Heart left ventricle (tissue), 16 donors: ENCODE measurements around the gene AMOTL2. TPM values are rescaled to one million over a fixed set of nuclear protein-coding genes. Genes with fewer than 3 reads are reported as not detected.

Experiments
- ATAC-seq, 4 donors: fragments of 200-7000 bp; cut with Tn5 transposase; one replicate each; pipeline ENCODE4 v1.9.1; 2020 to 2022; ENCODE audit warnings: moderate library complexity in 4 of 4, mild to moderate bottlenecking in 3 of 4, moderate number of reproducible peaks in 1 of 4
- DNase-seq, 5 donors: peaks; one replicate each; pipeline ENCODE4 v3.0.0-alpha.2; 2020
- H3K27ac ChIP-seq, 12 donors: fragments of 200-600 bp; sonication (generic) in 4 of 12; one replicate each; pipeline versions ENCODE4 v1.5.0 to v1.8.0; 2016 to 2022; ENCODE audit warnings: mild to moderate bottlenecking in 2 of 12
- H3K27me3 ChIP-seq, 9 donors: fragments of 200-600 bp; sonication (generic) in 2 of 9; one replicate each; pipeline versions ENCODE4 v1.5.1 to v1.8.0; 2016 to 2022; ENCODE audit warnings: mild to moderate bottlenecking in 3 of 9
- H3K36me3 ChIP-seq, 9 donors: fragments of 200-600 bp; sonication (generic) in 2 of 9; one replicate each; pipeline versions ENCODE4 v1.5.0 to v1.8.0; 2018 to 2022; ENCODE audit warnings: mild to moderate bottlenecking in 2 of 9
- H3K4me1 ChIP-seq, 12 donors: fragments of 200-600 bp; sonication (generic) in 4 of 12; one replicate each; pipeline versions ENCODE4 v1.5.0 to v1.8.0; 2016 to 2022; ENCODE audit warnings: mild to moderate bottlenecking in 3 of 12
- H3K4me3 ChIP-seq, 12 donors: fragments of 200-600 bp; sonication (generic) in 4 of 12; one replicate each; pipeline versions ENCODE4 v1.5.0 to v1.8.0; 2017 to 2022; ENCODE audit warnings: mild to moderate bottlenecking in 9 of 12, moderate library complexity in 4 of 12
- H3K9me3 ChIP-seq, 12 donors: fragments of 200-600 bp; sonication (generic) in 4 of 12; one replicate each; pipeline versions ENCODE4 v1.5.0 to v1.8.0; 2016 to 2022; ENCODE audit warnings: mild to moderate bottlenecking in 1 of 12
- POLR2A ChIP-seq, 2 donors: fragments of 450-650 bp; IDR thresholded peaks; one replicate each; pipeline ENCODE4 v1.6.1; 2017; ENCODE audit warnings: antibody characterized with exemption in 2 of 2, mild to moderate bottlenecking in 2 of 2, moderate library complexity in 2 of 2
- WGBS, 4 donors: extraction: QIAGEN DNeasy Blood & Tissue Kit in 2 of 4; methylation state at CpG; one replicate each; pipeline versions ENCODE4 v1.1.5 to v1.1.7; 2013 to 2018; 5-methylcytosine and 5-hydroxymethylcytosine counted together
- intact Hi-C, 10 donors: fragments of 100-400 bp; cut with DNase I; formaldehyde crosslinking; loops; one replicate each; pipeline versions ENCODE4 v1.11.1 to v1.14.2; 2022
- polyA plus RNA-seq, 2 donors: library from polyadenylated mRNA; stranded (reverse); fragments of 200-250 nt; gene quantifications; one replicate each; pipeline ENCODE4 v1.2.3, GENCODE V29; 2013
- total RNA-seq, 9 donors: library from RNA; depleted of rRNA in 2 of 9; stranded (reverse); fragments of >200 nt in 2 of 9; fragmentation: NEBNext Ultra II Directional in 3 of 9; extraction: Animal tissue kit (Norgen Biotek cat#: 25700) in 3 of 9; gene quantifications; one replicate each; pipeline versions ENCODE4 v1.1.0 to v1.2.4, GENCODE V29; 2016 to 2023
- TF ChIP-seq, protein P1 (sequence below), 12 donors: fragments of 200-600 bp; sonication (generic) in 4 of 12; IDR thresholded peaks; one replicate each; pipeline versions ENCODE4 v1.5.0 to v1.8.0; 2018 to 2022; ENCODE audit warnings: antibody characterized with exemption in 12 of 12, mild to moderate bottlenecking in 5 of 12
- donor health status: ischemic (EF 13 %, LVEDD 7.1; RV severe dilation, severe dysfunction).
- donor health status: healthy with polysubstance abuse.
- donor health status: DM: no; HTN: yes; CAD: no.
- donor health status: DM: no; HTN: no; CAD: no.
- donor health status: ischemic (EF 25% LVEDD 6.9; RV normal size, moderate dysfunction).
- donor health status: ischemic (EF 25% LVEDD 5.7; RV mildly dilated, moderate dysfunction).
- donor health status: healthy.
- donor health status: DM: yes; HTN: yes; CAD: no.
- donor health status: ischemic (EF 35%, LVEDD 5.7; RV mildly dilated, moderate dysfunction).
- donor health status: nonischemic (EF 11% LVEDD 7.7; RV severe dilation, severe dysfunction).
- donor health status: DM: yes; HTN: yes; CAD: no.
- donor health status: PGD.
- donor health status: ischemic (EF 29% LVEDD 5.4; RV normal size, mild dysfunction).
- donor health status: nonischemic (EF 23%, LVEDD 6.1; RV moderate dilation, normal function).

The AMOTL2 gene
- total and polyA plus RNA-seq, 11 donors: 19.0 to 109 (median 48.9) TPM

DNA sequence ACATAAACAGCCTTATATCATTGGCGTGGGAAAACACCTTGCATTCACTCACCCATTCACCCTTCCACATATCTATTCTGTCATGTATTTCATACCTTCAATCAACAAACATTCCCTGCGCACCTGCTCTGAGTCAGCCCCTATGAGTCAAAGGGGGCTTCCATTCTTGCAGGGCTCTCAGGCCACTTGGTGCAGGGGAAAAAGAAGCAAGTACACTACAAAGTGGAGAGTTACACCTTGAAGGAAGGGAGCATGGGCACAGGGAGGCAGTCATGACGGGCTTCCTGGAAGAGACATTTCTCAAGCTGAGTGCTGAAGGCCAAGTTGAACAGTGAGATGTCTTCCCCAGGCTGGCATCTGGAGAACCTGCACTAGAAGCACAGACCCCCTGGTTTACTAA lies 4.6 kb upstream of the AMOTL2 start:
- DNase-seq (no peak), ATAC-seq (no peak)
- H3K27ac ChIP-seq: no peak overlapping the region
- no peaks in the 10 kb centered on the region for H3K36me3 ChIP-seq
- 84 to 96% (median 88%) methylated on average over 3 of the region's 3 CpGs for WGBS, 4 donors
- peaks cover 0 to 9% (median 0%) of the 10 kb centered on the region in 12 donors for H3K9me3 ChIP-seq
- peaks cover 0 to 26% (median 16%) of the 10 kb centered on the region in 12 donors for H3K4me1 ChIP-seq
- TF ChIP-seq, protein P1, sequence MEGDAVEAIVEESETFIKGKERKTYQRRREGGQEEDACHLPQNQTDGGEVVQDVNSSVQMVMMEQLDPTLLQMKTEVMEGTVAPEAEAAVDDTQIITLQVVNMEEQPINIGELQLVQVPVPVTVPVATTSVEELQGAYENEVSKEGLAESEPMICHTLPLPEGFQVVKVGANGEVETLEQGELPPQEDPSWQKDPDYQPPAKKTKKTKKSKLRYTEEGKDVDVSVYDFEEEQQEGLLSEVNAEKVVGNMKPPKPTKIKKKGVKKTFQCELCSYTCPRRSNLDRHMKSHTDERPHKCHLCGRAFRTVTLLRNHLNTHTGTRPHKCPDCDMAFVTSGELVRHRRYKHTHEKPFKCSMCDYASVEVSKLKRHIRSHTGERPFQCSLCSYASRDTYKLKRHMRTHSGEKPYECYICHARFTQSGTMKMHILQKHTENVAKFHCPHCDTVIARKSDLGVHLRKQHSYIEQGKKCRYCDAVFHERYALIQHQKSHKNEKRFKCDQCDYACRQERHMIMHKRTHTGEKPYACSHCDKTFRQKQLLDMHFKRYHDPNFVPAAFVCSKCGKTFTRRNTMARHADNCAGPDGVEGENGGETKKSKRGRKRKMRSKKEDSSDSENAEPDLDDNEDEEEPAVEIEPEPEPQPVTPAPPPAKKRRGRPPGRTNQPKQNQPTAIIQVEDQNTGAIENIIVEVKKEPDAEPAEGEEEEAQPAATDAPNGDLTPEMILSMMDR (IDR thresholded peaks at IDR 0.05): no peak
- TF ChIP-seq POLR2A (IDR thresholded peaks at IDR 0.05): no peak
- intact Hi-C loops: loop anchor here (1.0 to 10.0 kb wide), 10 partner anchors 67 to 182 kb away; no protein-coding TSS in a partner anchor
- no peak overlapping the region for H3K4me3 ChIP-seq
- peaks cover 0 to 12% (median 0%) of the 10 kb centered on the region in 9 donors for H3K27me3 ChIP-seq

DNA sequence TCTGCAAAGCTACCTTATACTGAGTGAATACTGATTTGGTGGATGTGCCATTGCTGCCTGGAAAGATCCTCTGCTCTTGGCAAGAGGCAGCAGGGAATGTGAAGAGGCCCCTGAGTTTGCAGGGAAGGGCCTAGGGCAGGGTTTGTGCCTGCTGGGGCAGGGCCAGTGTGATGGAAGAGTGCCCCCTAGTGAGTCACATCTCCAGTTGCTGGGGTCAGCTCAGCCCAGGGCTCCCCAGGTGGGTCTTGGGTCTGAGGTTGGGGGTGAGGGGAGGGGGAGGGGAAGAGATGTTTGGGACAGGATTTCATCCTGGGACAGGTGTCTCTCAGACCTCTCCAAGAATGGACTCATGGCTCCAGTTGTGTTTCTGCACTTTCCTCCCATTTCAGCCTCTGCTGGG lies 4.1 kb upstream of the AMOTL2 start:
- H3K4me1 ChIP-seq: peaks cover 0 to 26% (median 16%) of the 10 kb centered on the region in 12 donors
- ATAC-seq (peak; percentile 24 to 41 (median 30)), DNase-seq (peak in 4 of 5 donors; percentile 67 to 76 (median 72))
- H3K36me3 ChIP-seq: no peaks in the 10 kb centered on the region
- intact Hi-C loops: loop anchor here (1.0 to 10.0 kb wide), 10 partner anchors 66 to 181 kb away; no protein-coding TSS in a partner anchor
- peaks cover 0 to 15% (median 0%) of the 10 kb centered on the region in 9 donors for H3K27me3 ChIP-seq
- peak overlapping the region in 2 of 12 donors; percentile 5 to 35 for H3K27ac ChIP-seq
- H3K4me3 ChIP-seq: no peak overlapping the region
- TF ChIP-seq, protein P1 (IDR thresholded peaks at IDR 0.05): peak; percentile 31 to 80 (median 62)
- TF ChIP-seq POLR2A (IDR thresholded peaks at IDR 0.05): no peak
- peaks cover 0 to 9% (median 0%) of the 10 kb centered on the region in 12 donors for H3K9me3 ChIP-seq

DNA sequence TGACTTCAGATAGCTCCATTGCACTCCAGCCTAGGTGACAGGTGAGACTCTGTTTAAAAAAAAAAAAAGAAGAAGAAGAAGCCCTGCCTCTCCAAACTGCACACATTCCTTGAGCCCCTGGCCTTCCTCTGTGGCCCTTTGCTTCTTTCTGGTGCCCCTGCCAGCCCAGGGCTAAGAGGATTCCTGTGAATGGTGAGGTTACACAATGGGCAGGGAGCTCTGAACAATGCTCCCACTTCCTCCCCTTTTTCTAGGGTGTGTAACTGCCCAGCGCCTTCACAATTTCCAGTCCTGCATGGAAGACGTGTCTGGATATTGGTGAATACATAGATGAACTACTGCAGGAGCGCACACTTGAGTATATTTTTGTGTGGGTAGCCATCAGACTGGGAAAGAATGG lies 3.6 kb upstream of the AMOTL2 start:
- H3K4me3 ChIP-seq: no peak overlapping the region
- no peaks in the 10 kb centered on the region for H3K36me3 ChIP-seq
- H3K9me3 ChIP-seq: peaks cover 0 to 9% (median 0%) of the 10 kb centered on the region in 12 donors
- intact Hi-C loops: loop anchor here (1.0 to 10.0 kb wide), 11 partner anchors 66 to 181 kb away; no protein-coding TSS in a partner anchor
- peaks cover 0 to 17% (median 0%) of the 10 kb centered on the region in 9 donors for H3K27me3 ChIP-seq
- peaks cover 0 to 26% (median 16%) of the 10 kb centered on the region in 12 donors for H3K4me1 ChIP-seq
- DNase-seq (no peak), ATAC-seq (no peak)
- TF ChIP-seq POLR2A (IDR thresholded peaks at IDR 0.05): no peak
- TF ChIP-seq, protein P1 (IDR thresholded peaks at IDR 0.05): no peak
- 75 to 82% (median 79%) methylated on average over 3 of the region's 3 CpGs for WGBS, 4 donors
- peak overlapping the region in 2 of 12 donors; percentile 5 to 35 for H3K27ac ChIP-seq

DNA sequence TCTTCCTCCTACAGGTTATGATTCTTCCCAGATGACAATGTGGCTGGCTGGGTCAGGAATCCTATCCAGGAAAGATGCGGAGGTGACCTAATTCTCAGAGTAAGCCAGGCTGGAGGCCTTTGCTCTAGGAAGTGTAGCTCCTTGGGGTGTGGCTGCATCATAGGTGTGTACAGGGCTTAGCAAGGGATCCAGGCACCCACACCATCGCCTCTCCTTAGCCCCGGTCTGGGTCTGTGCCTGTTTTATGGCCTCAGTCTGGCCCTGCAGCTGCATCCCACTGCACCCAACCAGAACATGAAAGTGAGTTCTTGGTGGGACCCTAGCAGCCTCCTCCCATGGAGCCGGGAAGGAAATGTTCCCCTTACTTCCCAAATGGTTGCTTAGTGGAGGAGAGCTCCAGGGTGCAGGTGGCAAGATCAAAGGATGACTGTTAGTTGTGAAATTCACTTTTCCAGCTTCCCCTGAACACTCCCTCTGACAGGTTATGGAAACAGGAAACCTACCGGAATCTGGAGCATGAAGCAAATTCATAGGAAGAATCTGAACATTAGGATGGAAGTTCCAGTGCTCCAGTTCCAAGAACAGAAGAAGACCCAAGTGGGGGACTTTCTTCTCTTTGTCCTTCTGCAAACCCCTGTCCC lies 2.7 kb upstream of the AMOTL2 start:
- peaks cover 1 to 36% (median 20%) of the 10 kb centered on the region in 12 donors for H3K4me1 ChIP-seq
- ATAC-seq (no peak), DNase-seq (peak in 2 of 5 donors; percentile 6 to 16)
- H3K36me3 ChIP-seq: peaks cover 0 to 3% (median 0%) of the 10 kb centered on the region in 9 donors
- no peak overlapping the region for H3K4me3 ChIP-seq
- peaks cover 0 to 17% (median 0%) of the 10 kb centered on the region in 9 donors for H3K27me3 ChIP-seq
- TF ChIP-seq, protein P1 (IDR thresholded peaks at IDR 0.05): no peak
- TF ChIP-seq POLR2A (IDR thresholded peaks at IDR 0.05): no peak
- intact Hi-C loops: loop anchor here (2.0 to 10.0 kb wide), 7 partner anchors 65 to 180 kb away; no protein-coding TSS in a partner anchor
- H3K9me3 ChIP-seq: peaks cover 0 to 9% (median 0%) of the 10 kb centered on the region in 12 donors
- H3K27ac ChIP-seq: no peak overlapping the region
- 82 to 89% (median 87%) methylated on average over 5 of the region's 5 CpGs for WGBS, 4 donors
